Endometrial microvascular endothelial cells (primary cell): Measurements from ENCODE around the gene LRFN5. TPM values are rescaled to one million over a fixed set of nuclear protein-coding genes. Genes with fewer than 3 reads are reported as not detected.
"Not testable (repeated sequence)": the region's sequence is repeated elsewhere in the genome, so short reads cannot be mapped to it uniquely, and the experiment has no call there.

Experiments used
- in situ Hi-C: cut with HindIII; loops from 2 replicates; pipeline ENCODE4 v1.10.0; 2017; ENCODE audit warnings: low sequenced_read_pairs, low pct_unique_long_range_greater_than_20kb; ENCODE audit errors: inconsistent ontology term
- total RNA-seq: library from RNA; depleted of rRNA; stranded (reverse); fragments of >200 nt; gene quantifications from one replicate; pipeline ENCODE4 v1.2.3, GENCODE V29; 2015; ENCODE audit errors: inconsistent ontology term

Gene LRFN5
- total RNA-seq, 1 donor from 2014 or later, result not detected

- in situ Hi-C loops, result no loop called here
Measured at GRCh38 chr14:41629876-41630275, 23.2 kb downstream of the LRFN5 start.

GRCh38 chr14:41634286-41634685 lies 27.6 kb downstream of the LRFN5 start:
- in situ Hi-C loops, result no loop called here

- in situ Hi-C loops, result no loop called here
Measured at GRCh38 chr14:41636492-41637392, 30.1 kb downstream of the LRFN5 start.

- in situ Hi-C loops, result no loop called here
Measured at GRCh38 chr14:41641690-41642089, 35.0 kb downstream of the LRFN5 start.

- in situ Hi-C loops, result no loop called here
Measured at GRCh38 chr14:41642367-41642766, 35.7 kb downstream of the LRFN5 start.

- in situ Hi-C loops, result no loop called here
Measured at GRCh38 chr14:41642789-41643188, 36.1 kb downstream of the LRFN5 start.

GRCh38 chr14:41644606-41645005 lies 37.9 kb downstream of the LRFN5 start:
- in situ Hi-C loops, result no loop called here

- in situ Hi-C loops, result no loop called here
Measured at GRCh38 chr14:41650802-41651201, 44.1 kb downstream of the LRFN5 start.

- in situ Hi-C loops, result no loop called here
Measured at GRCh38 chr14:41654196-41654595, 47.5 kb downstream of the LRFN5 start.

- in situ Hi-C loops, result no loop called here
Measured at GRCh38 chr14:41662780-41663472, 56.2 kb downstream of the LRFN5 start.

- in situ Hi-C loops, result no loop called here
Measured at GRCh38 chr14:41663473-41663850, 56.8 kb downstream of the LRFN5 start.

GRCh38 chr14:41666301-41666700 lies 59.6 kb downstream of the LRFN5 start:
- in situ Hi-C loops, result no loop called here

GRCh38 chr14:41668356-41668755 lies 61.7 kb downstream of the LRFN5 start:
- in situ Hi-C loops, result no loop called here

- in situ Hi-C loops, result not testable (repeated sequence)
Measured at GRCh38 chr14:41673601-41674000, 66.9 kb downstream of the LRFN5 start.

- in situ Hi-C loops, result not testable (repeated sequence)
Measured at GRCh38 chr14:41674511-41674971, 67.9 kb downstream of the LRFN5 start.

GRCh38 chr14:41699486-41699885 lies 92.8 kb downstream of the LRFN5 start:
- in situ Hi-C loops, result no loop called here

GRCh38 chr14:41718477-41719166 lies 111.9 kb downstream of the LRFN5 start:
- in situ Hi-C loops, result no loop called here

GRCh38 chr14:41739203-41739602 lies 132.5 kb downstream of the LRFN5 start:
- in situ Hi-C loops, result no loop called here

GRCh38 chr14:41743140-41743539 lies 136.5 kb downstream of the LRFN5 start:
- in situ Hi-C loops, result no loop called here
